HCT116 (cell line): ENCODE data around the gene NKX6-2. TPM values are rescaled to one million over a fixed set of nuclear protein-coding genes. Genes with fewer than 3 reads are reported as not detected.

ENCODE experiments used
- ATAC-seq: fragments of 200-7000 bp; cut with Tn5 transposase; 2 replicates; pipeline ENCODE4 v1.9.1; 2020; ENCODE audit warnings: mild to moderate bottlenecking, moderate library complexity
- BruUV-seq: library from RNA; stranded (reverse); fragments of 400-500 nt; replicated peaks from 2 replicates; lab custom pipeline; 2021; lab: Mats Ljungman, UMichigan
- CTCF ChIA-PET: fragments of 300-600 bp; sonication (Branson Sonifier 250); formaldehyde crosslinking; loops from one replicate; lab custom pipeline; 2021; ENCODE audit warnings: antibody characterized with exemption; lab: Charles Lee
- POLR2A ChIA-PET: fragments of 300-600, 350-600 bp; sonication (Branson Sonifier 250); formaldehyde crosslinking; loops from one replicate; lab custom pipeline; 2021; ENCODE audit warnings: antibody characterized with exemption; lab: Charles Lee
- RAD21 ChIA-PET, 2 experiments: fragments of 300-600 bp; sonication (Branson Sonifier 250); formaldehyde crosslinking; loops; one replicate each; lab custom pipeline; 2023; ENCODE audit warnings: low total read pairs in 2 of 2; ENCODE audit not compliant: uncharacterized antibody in 2 of 2, unreplicated experiment in 2 of 2, low non-redundant PET in 1 of 2; lab: Charles Lee
- DNase-seq: peaks from one replicate; pipeline ENCODE4 v3.0.0-alpha.2; 2010; ENCODE audit warnings: low read depth, low spot score
- H2AFZ ChIP-seq: fragments of 200-600 bp; shearing (Covaris generic), sonication (generic); 2 replicates; pipeline ENCODE4 v1.6.1; 2017; ENCODE audit warnings: low read depth, mixed run types, mixed read lengths, antibody characterized with exemption, low read length; ENCODE audit not compliant: poor library complexity, severe bottlenecking
- H3K27ac ChIP-seq: 2 replicates; pipeline ENCODE4 v1.5.1; 2012; ENCODE audit warnings: low read depth, low read length
- H3K27me3 ChIP-seq: fragments of 200-600 bp; sonication (generic); 2 replicates; pipeline ENCODE4 v1.6.1; 2016; ENCODE audit warnings: mixed run types, low read length, mixed read lengths; ENCODE audit not compliant: insufficient read depth
- H3K36me3 ChIP-seq, 2 experiments: fragments of 200-500 bp in 1 of 2; fragments of 200-600 bp in 1 of 2; sonication (Bioruptor generic) in 1 of 2; sonication (generic) in 1 of 2; 2 replicates each; pipeline versions ENCODE4 v1.5.1 to v1.6.1; 2014 to 2016; ENCODE audit warnings: low read length in 2 of 2, inconsistent platforms in 1 of 2, mixed read lengths in 1 of 2, mixed run types in 1 of 2; ENCODE audit not compliant: insufficient read depth in 2 of 2, control insufficient read depth in 1 of 2
- H3K4me1 ChIP-seq, 2 experiments: fragments of 200-600 bp in 1 of 2; sonication (generic) in 1 of 2; 2 replicates each; pipeline versions ENCODE4 v1.5.1 to v1.6.1; 2012 to 2017; ENCODE audit warnings: low read length in 2 of 2, inconsistent platforms in 1 of 2, mild to moderate bottlenecking in 1 of 2, mixed read lengths in 1 of 2, mixed run types in 1 of 2, moderate library complexity in 1 of 2; ENCODE audit not compliant: insufficient read depth in 2 of 2, control insufficient read depth in 1 of 2
- H3K4me2 ChIP-seq: fragments of 200-600 bp; sonication (generic); 2 replicates; pipeline ENCODE4 v1.6.1; 2017; ENCODE audit warnings: mixed run types, low read length, mixed read lengths
- H3K4me3 ChIP-seq, 2 experiments: fragments of 200-600 bp in 1 of 2; sonication (generic) in 1 of 2; replicated peaks in 1 of 2; 2 replicates each; pipeline ENCODE4 v1.5.1; 2011 to 2016; ENCODE audit warnings: low read length in 2 of 2, control low read depth in 1 of 2, low read depth in 1 of 2, mild to moderate bottlenecking in 1 of 2, mixed read lengths in 1 of 2, mixed run types in 1 of 2
- H3K79me2 ChIP-seq: fragments of 200-600 bp; sonication (generic); 2 replicates; pipeline ENCODE4 v1.6.1; 2017; ENCODE audit warnings: mild to moderate bottlenecking, mixed run types, low read length, moderate library complexity, mixed read lengths; ENCODE audit not compliant: insufficient read depth
- H3K9ac ChIP-seq: fragments of 200-600 bp; sonication (generic); 2 replicates; pipeline ENCODE4 v1.6.1; 2016; ENCODE audit warnings: low read length, mixed read lengths
- H3K9me2 ChIP-seq: fragments of 200-600 bp; sonication (generic), shearing (Covaris generic); 2 replicates; pipeline ENCODE4 v1.6.1; 2017; ENCODE audit warnings: mixed run types, mild to moderate bottlenecking, moderate library complexity; ENCODE audit not compliant: insufficient read depth
- H3K9me3 ChIP-seq, 2 experiments: fragments of 200-500 bp in 1 of 2; fragments of 200-600 bp in 1 of 2; sonication (Bioruptor generic) in 1 of 2; sonication (generic) in 1 of 2; 2 replicates each; pipeline ENCODE4 v1.6.1; 2014 to 2017; ENCODE audit warnings: low read length in 2 of 2, mixed read lengths in 2 of 2, inconsistent platforms in 1 of 2, low read depth in 1 of 2, mild to moderate bottlenecking in 1 of 2, mixed run types in 1 of 2, moderate library complexity in 1 of 2; ENCODE audit not compliant: control insufficient read depth in 1 of 2, insufficient read depth in 1 of 2
- H4K20me1 ChIP-seq: fragments of 200-600 bp; sonication (generic), shearing (Covaris generic); 2 replicates; pipeline ENCODE4 v1.6.1; 2017; ENCODE audit warnings: mixed run types, mild to moderate bottlenecking, moderate library complexity; ENCODE audit not compliant: insufficient read depth
- CBX3 ChIP-seq: IDR thresholded peaks from 2 replicates; pipeline ENCODE4 v1.6.1; 2012; ENCODE audit warnings: low read depth
- EGR1 ChIP-seq: IDR thresholded peaks from 2 replicates; pipeline ENCODE4 v1.6.1; 2012; ENCODE audit warnings: low read depth
- EZH2 ChIP-seq: fragments of 200-600 bp; sonication (generic); IDR thresholded peaks from 2 replicates; pipeline ENCODE4 v1.6.1; 2017; ENCODE audit warnings: antibody characterized with exemption, mixed run types
- FOSL1 ChIP-seq: IDR thresholded peaks from 2 replicates; pipeline ENCODE4 v1.6.1; 2012; ENCODE audit warnings: low read depth
- JUND ChIP-seq: IDR thresholded peaks from 2 replicates; pipeline ENCODE4 v1.6.1; 2012
- RAD21 ChIP-seq: IDR thresholded peaks from 2 replicates; pipeline ENCODE4 v1.6.1; 2012; ENCODE audit warnings: low read depth, mild to moderate bottlenecking
- SP1 ChIP-seq: IDR thresholded peaks from 2 replicates; pipeline ENCODE4 v1.6.1; 2012; ENCODE audit warnings: low read depth
- SRF ChIP-seq: IDR thresholded peaks from 2 replicates; pipeline ENCODE4 v1.6.1; 2012; ENCODE audit warnings: low read depth
- TCF7L2 ChIP-seq: IDR thresholded peaks from 2 replicates; pipeline ENCODE4 v1.7.0; 2011; ENCODE audit warnings: borderline replicate concordance, inconsistent platforms; ENCODE audit not compliant: insufficient read depth, insufficient read length; ENCODE audit errors: extremely low read depth
- YY1 ChIP-seq: IDR thresholded peaks from 2 replicates; pipeline ENCODE4 v1.6.1; 2011; ENCODE audit warnings: low read length, low read depth, moderate library complexity, mild to moderate bottlenecking; ENCODE audit not compliant: insufficient replicate concordance; ENCODE audit errors: extremely low read depth
- ZFX ChIP-seq: fragments of 450-650 bp; IDR thresholded peaks from 2 replicates; pipeline ENCODE4 v1.6.1; 2017
- ZNF274 ChIP-seq: fragments of 200-500 bp; sonication (Bioruptor generic); IDR thresholded peaks from 2 replicates; pipeline ENCODE4 v1.6.1; 2014; ENCODE audit warnings: mild to moderate bottlenecking, low read depth, low read length, inconsistent platforms
- intact Hi-C: fragments of 100-400 bp; cut with micrococcal nuclease; formaldehyde crosslinking; loops from 2 replicates; pipeline ENCODE4 v1.10.0; 2022
- total RNA-seq: library from RNA; stranded (reverse); gene quantifications from one replicate; pipeline ENCODE4 v1.2.1, GENCODE V29; 2021; ENCODE audit not compliant: unreplicated experiment
- TF ChIP-seq, protein P1 (sequence below): IDR thresholded peaks from 2 replicates; pipeline ENCODE4 v1.6.1; 2011; ENCODE audit warnings: mild to moderate bottlenecking, low read length, moderate library complexity; ENCODE audit not compliant: insufficient replicate concordance; ENCODE audit errors: extremely low read depth
- TF ChIP-seq, protein P2 (sequence below), 3 experiments: fragments of 200-600 bp in 1 of 3; sonication (generic) in 1 of 3; IDR thresholded peaks in 2 of 3; conservative IDR thresholded peaks in 1 of 3; 2 replicates each; pipeline ENCODE4 v1.5.1; 2012 to 2017; ENCODE audit warnings: low read depth in 2 of 3, low read length in 2 of 3, antibody characterized with exemption in 1 of 3, borderline replicate concordance in 1 of 3, control low read depth in 1 of 3, mild to moderate bottlenecking in 1 of 3, mixed read lengths in 1 of 3, mixed run types in 1 of 3, moderate library complexity in 1 of 3; ENCODE audit not compliant: insufficient read depth in 1 of 3

Gene NKX6-2
- total RNA-seq, 1 experiment from 2014 or later, result not detected

DNA sequence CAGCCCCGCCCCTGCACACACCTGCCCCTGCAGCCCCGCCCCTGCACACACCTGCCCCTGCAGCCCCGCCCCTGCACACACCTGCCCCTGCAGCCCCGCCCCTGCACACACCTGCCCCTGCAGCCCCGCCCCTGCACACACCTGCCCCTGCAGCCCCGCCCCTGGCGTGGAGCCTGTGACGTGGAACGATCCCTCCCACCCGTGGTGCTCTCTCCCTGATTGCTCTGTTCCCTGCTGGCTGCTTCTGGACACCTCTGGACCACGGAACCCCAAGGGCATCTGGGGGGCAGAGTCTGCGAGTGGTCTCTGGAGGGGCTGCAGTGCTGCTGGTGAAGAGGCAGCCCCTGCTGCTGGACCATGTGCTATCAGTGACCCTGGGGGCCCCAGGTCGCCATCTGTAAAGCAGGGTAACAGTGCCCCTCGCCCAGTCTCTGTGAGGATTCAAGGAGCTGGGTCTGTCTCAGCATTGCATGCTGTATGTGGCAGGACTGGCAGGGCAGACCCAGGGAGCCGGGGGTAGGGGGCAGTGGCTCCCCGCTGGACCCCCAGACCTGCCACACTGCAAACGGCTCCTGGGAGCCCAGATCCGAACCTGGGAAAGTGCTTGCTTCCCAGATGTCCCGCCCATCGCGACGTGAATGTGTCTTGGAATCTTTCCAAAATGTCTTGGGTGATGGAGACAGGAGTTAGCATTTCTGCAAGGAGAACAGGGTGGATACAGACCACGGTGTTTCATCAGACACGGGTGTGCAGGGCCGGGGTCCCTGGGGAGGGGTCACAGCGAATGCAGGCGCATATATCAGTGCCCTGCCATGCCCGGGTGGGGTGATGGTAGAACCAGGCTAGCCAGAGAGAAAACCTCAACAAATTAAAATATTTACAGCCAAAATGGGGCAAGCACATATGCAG, 27.9 kb upstream of the NKX6-2 start:
- RAD21 ChIA-PET, result no interaction called here
- no peak overlapping the region for H3K27ac ChIP-seq
- intact Hi-C loops, result no loop called here
- H4K20me1 ChIP-seq, result no peaks in the 10 kb centered on the region
- no peaks in the 10 kb centered on the region for H3K27me3 ChIP-seq
- H2AFZ ChIP-seq, result no peak overlapping the region
- CTCF ChIA-PET, result no interaction called here
- no peaks in the 10 kb centered on the region for H3K4me1 ChIP-seq
- H3K9me3 ChIP-seq, result no peaks in the 10 kb centered on the region
- no peak for TF ChIP-seq YY1
- no peak for TF ChIP-seq FOSL1
- TF ChIP-seq SP1, result no peak
- no peak for TF ChIP-seq ZNF274
- no peak for TF ChIP-seq EZH2
- no peak for TF ChIP-seq CBX3
- TF ChIP-seq, protein P1, sequence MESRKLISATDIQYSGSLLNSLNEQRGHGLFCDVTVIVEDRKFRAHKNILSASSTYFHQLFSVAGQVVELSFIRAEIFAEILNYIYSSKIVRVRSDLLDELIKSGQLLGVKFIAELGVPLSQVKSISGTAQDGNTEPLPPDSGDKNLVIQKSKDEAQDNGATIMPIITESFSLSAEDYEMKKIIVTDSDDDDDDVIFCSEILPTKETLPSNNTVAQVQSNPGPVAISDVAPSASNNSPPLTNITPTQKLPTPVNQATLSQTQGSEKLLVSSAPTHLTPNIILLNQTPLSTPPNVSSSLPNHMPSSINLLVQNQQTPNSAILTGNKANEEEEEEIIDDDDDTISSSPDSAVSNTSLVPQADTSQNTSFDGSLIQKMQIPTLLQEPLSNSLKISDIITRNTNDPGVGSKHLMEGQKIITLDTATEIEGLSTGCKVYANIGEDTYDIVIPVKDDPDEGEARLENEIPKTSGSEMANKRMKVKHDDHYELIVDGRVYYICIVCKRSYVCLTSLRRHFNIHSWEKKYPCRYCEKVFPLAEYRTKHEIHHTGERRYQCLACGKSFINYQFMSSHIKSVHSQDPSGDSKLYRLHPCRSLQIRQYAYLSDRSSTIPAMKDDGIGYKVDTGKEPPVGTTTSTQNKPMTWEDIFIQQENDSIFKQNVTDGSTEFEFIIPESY, result no peak
- TF ChIP-seq ZFX, result no peak
- TF ChIP-seq JUND, result no peak
- no peak for TF ChIP-seq RAD21
- no peak for TF ChIP-seq EGR1
- TF ChIP-seq, protein P2, sequence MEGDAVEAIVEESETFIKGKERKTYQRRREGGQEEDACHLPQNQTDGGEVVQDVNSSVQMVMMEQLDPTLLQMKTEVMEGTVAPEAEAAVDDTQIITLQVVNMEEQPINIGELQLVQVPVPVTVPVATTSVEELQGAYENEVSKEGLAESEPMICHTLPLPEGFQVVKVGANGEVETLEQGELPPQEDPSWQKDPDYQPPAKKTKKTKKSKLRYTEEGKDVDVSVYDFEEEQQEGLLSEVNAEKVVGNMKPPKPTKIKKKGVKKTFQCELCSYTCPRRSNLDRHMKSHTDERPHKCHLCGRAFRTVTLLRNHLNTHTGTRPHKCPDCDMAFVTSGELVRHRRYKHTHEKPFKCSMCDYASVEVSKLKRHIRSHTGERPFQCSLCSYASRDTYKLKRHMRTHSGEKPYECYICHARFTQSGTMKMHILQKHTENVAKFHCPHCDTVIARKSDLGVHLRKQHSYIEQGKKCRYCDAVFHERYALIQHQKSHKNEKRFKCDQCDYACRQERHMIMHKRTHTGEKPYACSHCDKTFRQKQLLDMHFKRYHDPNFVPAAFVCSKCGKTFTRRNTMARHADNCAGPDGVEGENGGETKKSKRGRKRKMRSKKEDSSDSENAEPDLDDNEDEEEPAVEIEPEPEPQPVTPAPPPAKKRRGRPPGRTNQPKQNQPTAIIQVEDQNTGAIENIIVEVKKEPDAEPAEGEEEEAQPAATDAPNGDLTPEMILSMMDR (IDR thresholded peaks at IDR 0.05 in 2 of 3, conservative IDR thresholded peaks at IDR 0.05 in 1 of 3; ENCODE audit: borderline replicate concordance in 1 of 3, insufficient read depth in 1 of 3, low read depth in 2 of 3, low read length in 2 of 3), result no peak
- no peak for TF ChIP-seq TCF7L2
- no peak for TF ChIP-seq SRF
- DNase-seq, result no peak
- ATAC-seq, result no peak
- no peaks in the 10 kb centered on the region for H3K79me2 ChIP-seq
- POLR2A ChIA-PET, result no interaction called here
- H3K36me3 ChIP-seq, result no peaks in the 10 kb centered on the region
- no TSS peak for BruUV-seq
- no peak overlapping the region for H3K9ac ChIP-seq
- H3K4me2 ChIP-seq, result no peak overlapping the region
- no peaks in the 10 kb centered on the region for H3K9me2 ChIP-seq
- no peak overlapping the region for H3K4me3 ChIP-seq
